ENCODE results near the gene SDC3.

- no peak for TF ChIP-seq CTCF (IDR thresholded peaks at IDR 0.05)
- no peak for TF ChIP-seq POLR2A (IDR thresholded peaks at IDR 0.05)
These were observed 27.8 kb downstream of the SDC3 start for GRCh38 chr1:30880678-30881318.

Measured in heart left ventricle (tissue), 13 donors.